Hepatocyte (in vitro differentiated cells): ENCODE measurements around the gene ADAMTS9. TPM values are rescaled to one million over a fixed set of nuclear protein-coding genes. Genes with fewer than 3 reads are reported as not detected.

Experiments
- DNase-seq: peaks from one replicate; pipeline ENCODE4 v3.0.0-alpha.2; 2016; ENCODE audit warnings: low spot score
- H2AFZ ChIP-seq: fragments of 200-600 bp; sonication (generic); 2 replicates; pipeline ENCODE4 v1.6.0; 2016; ENCODE audit warnings: antibody characterized with exemption, mild to moderate bottlenecking
- H3K27ac ChIP-seq: fragments of 200-600 bp; sonication (generic); 2 replicates; pipeline ENCODE4 v1.5.1; 2016; ENCODE audit warnings: mild to moderate bottlenecking
- H3K27me3 ChIP-seq: fragments of 200-600 bp; sonication (generic); 2 replicates; pipeline ENCODE4 v1.6.1; 2016
- H3K36me3 ChIP-seq: fragments of 200-600 bp; sonication (generic); replicated peaks from 2 replicates; pipeline ENCODE4 v1.5.1; 2016; ENCODE audit warnings: low read depth; ENCODE audit not compliant: insufficient read depth
- H3K4me1 ChIP-seq: fragments of 200-600 bp; sonication (generic); 2 replicates; pipeline ENCODE4 v1.5.1; 2016; ENCODE audit warnings: mild to moderate bottlenecking, moderate library complexity; ENCODE audit not compliant: insufficient read depth
- H3K4me2 ChIP-seq: fragments of 200-600 bp; sonication (generic); 2 replicates; pipeline ENCODE4 v1.6.0; 2016
- H3K4me3 ChIP-seq: fragments of 200-600 bp; sonication (generic); 2 replicates; pipeline ENCODE4 v1.5.1; 2016; ENCODE audit warnings: mild to moderate bottlenecking
- H3K79me2 ChIP-seq: fragments of 200-600 bp; sonication (generic); 2 replicates; pipeline ENCODE4 v1.6.0; 2017; ENCODE audit warnings: mild to moderate bottlenecking
- H3K9me2 ChIP-seq: fragments of 200-600 bp; sonication (generic); replicated peaks from 2 replicates; pipeline ENCODE4 v1.6.0; 2017; ENCODE audit warnings: mild to moderate bottlenecking; ENCODE audit not compliant: insufficient read depth
- H3K9me3 ChIP-seq: fragments of 200-600 bp; sonication (generic); 2 replicates; pipeline ENCODE4 v1.5.1; 2016; ENCODE audit warnings: low read depth, mild to moderate bottlenecking
- H4K20me1 ChIP-seq: fragments of 200-600 bp; sonication (generic); 2 replicates; pipeline ENCODE4 v1.6.0; 2016; ENCODE audit warnings: mild to moderate bottlenecking; ENCODE audit not compliant: insufficient read depth, poor library complexity, severe bottlenecking
- CTCF ChIP-seq: fragments of 200-600 bp; sonication (generic); IDR thresholded peaks from 2 replicates; pipeline ENCODE4 v1.5.1; 2016; ENCODE audit warnings: antibody characterized with exemption, mild to moderate bottlenecking; ENCODE audit not compliant: poor library complexity
- EZH2 ChIP-seq: fragments of 200-600 bp; sonication (generic); IDR thresholded peaks from 2 replicates; pipeline ENCODE4 v1.6.1; 2016; ENCODE audit warnings: antibody characterized with exemption, mild to moderate bottlenecking, borderline replicate concordance
- EZH2phosphoT487 ChIP-seq: fragments of 200-600 bp; sonication (generic); IDR thresholded peaks from one replicate; pipeline ENCODE4 v1.6.1; 2018; ENCODE audit warnings: antibody characterized with exemption, mild to moderate bottlenecking, low read depth, moderate library complexity; ENCODE audit not compliant: unreplicated experiment, severe bottlenecking
- WGBS: methylation state at CpG from one replicate; pipeline ENCODE4 v1.1.6; 2016; ENCODE audit warnings: low lambda C conversion rate; ENCODE audit errors: missing lambda C conversion rate; 5-methylcytosine and 5-hydroxymethylcytosine counted together
- polyA plus RNA-seq: library from polyadenylated mRNA; unstranded; fragments of >200 nt; fragmentation: Nextera tagmentation; extraction: Ambion mirVana; gene quantifications from 2 replicates; pipeline ENCODE4 v1.2.1, GENCODE V29; 2016
- total RNA-seq: library from RNA; depleted of rRNA; stranded (reverse); fragments of >200 nt; gene quantifications from 2 replicates; pipeline ENCODE4 v1.2.3, GENCODE V29; 2014

The ADAMTS9 gene
- total and polyA plus RNA-seq, 2 experiments from 2014 or later: 56.9 to 145 TPM

- 93% methylated on average over 2 of the region's 2 CpGs for WGBS
- Histone ChIP-seq H2AFZ (no peak overlapping the region), H3K9me3 (no peaks in the 10 kb centered on the region), H3K27me3 (no peaks in the 10 kb centered on the region), H4K20me1 (no peaks in the 10 kb centered on the region), H3K4me1 (peaks cover 5% of the 10 kb centered on the region), H3K4me3 (no peak overlapping the region), H3K27ac (no peak overlapping the region), H3K9me2 (no peaks in the 10 kb centered on the region), H3K79me2 (no peaks in the 10 kb centered on the region), H3K36me3 (no peaks in the 10 kb centered on the region), H3K4me2 (no peak overlapping the region)
- no peak for DNase-seq
- TF ChIP-seq CTCF (no peak), EZH2phosphoT487 (no peak), EZH2 (no peak)
Measured at GRCh38 chr3:64705946-64706345, 18.1 kb upstream of the ADAMTS9 start.

- Histone ChIP-seq H3K4me3 (no peak overlapping the region), H3K27ac (no peak overlapping the region), H3K4me2 (no peak overlapping the region), H3K9me3 (no peaks in the 10 kb centered on the region), H3K79me2 (no peaks in the 10 kb centered on the region), H2AFZ (no peak overlapping the region), H3K36me3 (no peaks in the 10 kb centered on the region), H3K9me2 (no peaks in the 10 kb centered on the region), H3K4me1 (no peaks in the 10 kb centered on the region), H4K20me1 (no peaks in the 10 kb centered on the region), H3K27me3 (no peaks in the 10 kb centered on the region)
- TF ChIP-seq EZH2phosphoT487 (no peak), EZH2 (no peak), CTCF (no peak)
- no peak for DNase-seq
- WGBS: 94% methylated on average over 2 of the region's 2 CpGs
Measured at GRCh38 chr3:64696896-64697295, 9.1 kb upstream of the ADAMTS9 start.

- H3K4me3 ChIP-seq: no peak overlapping the region
- H3K9me3 ChIP-seq: no peaks in the 10 kb centered on the region
- H3K4me1 ChIP-seq: no peaks in the 10 kb centered on the region
- H3K79me2 ChIP-seq: peaks cover 5% of the 10 kb centered on the region
- H2AFZ ChIP-seq: no peak overlapping the region
- no peaks in the 10 kb centered on the region for H3K36me3 ChIP-seq
- TF ChIP-seq EZH2 (no peak), CTCF (no peak), EZH2phosphoT487 (no peak)
- H3K27ac ChIP-seq: no peak overlapping the region
- no peak overlapping the region for H3K4me2 ChIP-seq
- WGBS: 98% methylated on average over 2 of the region's 2 CpGs
- no peaks in the 10 kb centered on the region for H3K9me2 ChIP-seq
- no peak for DNase-seq
- no peaks in the 10 kb centered on the region for H3K27me3 ChIP-seq
- H4K20me1 ChIP-seq: no peaks in the 10 kb centered on the region
Measured at GRCh38 chr3:64694114-64694513, 6.3 kb upstream of the ADAMTS9 start.

- TF ChIP-seq CTCF: no peak
- WGBS: 83% methylated on average over 3 of the region's 3 CpGs
Measured at GRCh38 chr3:64693031-64693430, 5.2 kb upstream of the ADAMTS9 start.

More at GRCh38 chr3:64693031-64693430, 5.2 kb upstream of the ADAMTS9 start:
- H3K4me1 ChIP-seq: no peaks in the 10 kb centered on the region
- no peaks in the 10 kb centered on the region for H3K9me3 ChIP-seq
- H3K4me3 ChIP-seq: no peak overlapping the region
- no peak overlapping the region for H2AFZ ChIP-seq
- no peak overlapping the region for H3K27ac ChIP-seq
- H3K9me2 ChIP-seq: no peaks in the 10 kb centered on the region
- peaks cover 5% of the 10 kb centered on the region for H3K79me2 ChIP-seq
- no peak overlapping the region for H3K4me2 ChIP-seq
- no peaks in the 10 kb centered on the region for H3K27me3 ChIP-seq
- no peak for DNase-seq
- no peaks in the 10 kb centered on the region for H3K36me3 ChIP-seq
- H4K20me1 ChIP-seq: no peaks in the 10 kb centered on the region
